Skeletal muscle cell (primary cell): Measurements from ENCODE around the gene HSPD1.
A peak's percentile ranks its signal among the peaks of the same experiment; 100 is the strongest.

Experiments used
- DNase-seq: peaks from one replicate; pipeline ENCODE4 v3.0.0-alpha.2; 2010; ENCODE audit warnings: low read depth
- H3K4me3 ChIP-seq: 2 replicates; pipeline ENCODE4 v1.5.1; 2011; ENCODE audit warnings: low read depth, mild to moderate bottlenecking, control low read depth, low read length, moderate library complexity

Gene HSPD1

GRCh38 chr2:197499594-197500502, at the start of gene HSPD1, which contains the start of gene HSPE1:
TSS of gene HSPD1 (minus strand) at chr2:197499840. CDS start at chr2:197498848, 992 bp downstream.
TSS of gene HSPE1 (plus strand) at chr2:197500379. CDS start at chr2:197500437, 58 bp downstream.
- DNase-seq: peak; percentile 98
- peak within 1 kb of the TSS; percentile 96 for H3K4me3 ChIP-seq

GRCh38 chr2:197548582-197548981, 48.9 kb upstream of the HSPD1 start:
- no peak overlapping the region for H3K4me3 ChIP-seq
- no peak for DNase-seq

GRCh38 chr2:197547163-197547900, 47.7 kb upstream of the HSPD1 start:
- no peak for DNase-seq
- H3K4me3 ChIP-seq: no peak overlapping the region

GRCh38 chr2:197543206-197543605, 43.6 kb upstream of the HSPD1 start:
- DNase-seq: no peak
- H3K4me3 ChIP-seq: no peak overlapping the region

GRCh38 chr2:197539734-197540133, 40.1 kb upstream of the HSPD1 start:
- no peak overlapping the region for H3K4me3 ChIP-seq
- DNase-seq: no peak

GRCh38 chr2:197538412-197538811, 38.8 kb upstream of the HSPD1 start:
- no peak for DNase-seq
- no peak overlapping the region for H3K4me3 ChIP-seq

- DNase-seq: no peak
- H3K4me3 ChIP-seq: peak overlapping the region; percentile 81
Observed at GRCh38 chr2:197517150-197517549, 17.5 kb upstream of the HSPD1 start.

GRCh38 chr2:197516393-197516761, 16.7 kb upstream of the HSPD1 start:
- no peak for DNase-seq
- peak overlapping the region; percentile 81 for H3K4me3 ChIP-seq

- DNase-seq: peak; percentile 85
- peak within 1 kb of the TSS; percentile 81 for H3K4me3 ChIP-seq
Observed at GRCh38 chr2:197515739-197516392, 16.2 kb upstream of the HSPD1 start, which contains the start of gene MOB4. TSS of gene MOB4 (plus strand) at chr2:197516066. CDS start at chr2:197516087, 21 bp downstream.

GRCh38 chr2:197515315-197515738, 15.7 kb upstream of the HSPD1 start:
- peak overlapping the region; percentile 81 for H3K4me3 ChIP-seq
- no peak for DNase-seq

GRCh38 chr2:197514754-197515153, 15.1 kb upstream of the HSPD1 start:
- peak overlapping the region; percentile 81 for H3K4me3 ChIP-seq
- no peak for DNase-seq

- no peak for DNase-seq
- H3K4me3 ChIP-seq: no peak overlapping the region
Observed at GRCh38 chr2:197513915-197514314, 14.3 kb upstream of the HSPD1 start.

GRCh38 chr2:197506658-197507057, 7.0 kb upstream of the HSPD1 start:
- no peak for DNase-seq
- H3K4me3 ChIP-seq: no peak overlapping the region

- no peak for DNase-seq
- no peak overlapping the region for H3K4me3 ChIP-seq
Observed at GRCh38 chr2:197504512-197504911, 4.9 kb upstream of the HSPD1 start.

GRCh38 chr2:197504000-197504399, 4.4 kb upstream of the HSPD1 start:
- no peak overlapping the region for H3K4me3 ChIP-seq
- no peak for DNase-seq

- no peak for DNase-seq
- H3K4me3 ChIP-seq: no peak overlapping the region
Observed at GRCh38 chr2:197502685-197503084, 3.0 kb upstream of the HSPD1 start.

- H3K4me3 ChIP-seq: no peak overlapping the region
- no peak for DNase-seq
Observed at GRCh38 chr2:197502201-197502600, 2.6 kb upstream of the HSPD1 start.

GRCh38 chr2:197500503-197501131, 977 bp upstream of the HSPD1 start:
- H3K4me3 ChIP-seq: peak overlapping the region; percentile 96
- DNase-seq: no peak

GRCh38 chr2:197498937-197499593, 575 bp downstream of the HSPD1 start:
- no peak for DNase-seq
- H3K4me3 ChIP-seq: peak overlapping the region; percentile 96
